Left ventricle myocardium inferior (tissue), 1 donor: ENCODE data around the gene MKNK1. TPM values are rescaled to one million over a fixed set of nuclear protein-coding genes. Genes with fewer than 3 reads are reported as not detected.
A peak's percentile ranks its signal among the peaks of the same experiment; 100 is the strongest.

Experiments
- DNase-seq: peaks from one replicate; pipeline ENCODE4 v3.0.0-alpha.2; 2020
- H3K27ac ChIP-seq: fragments of 200-600 bp; replicated peaks from 2 replicates; pipeline ENCODE4 v1.8.0; 2021
- H3K27me3 ChIP-seq: fragments of 200-600 bp; 2 replicates; pipeline ENCODE4 v1.8.0; 2021; ENCODE audit warnings: low read depth
- H3K36me3 ChIP-seq: fragments of 200-600 bp; 2 replicates; pipeline ENCODE4 v1.8.0; 2021
- H3K4me1 ChIP-seq: fragments of 200-600 bp; 2 replicates; pipeline ENCODE4 v1.8.0; 2021
- H3K4me3 ChIP-seq: fragments of 200-600 bp; 2 replicates; pipeline ENCODE4 v1.8.0; 2021; ENCODE audit warnings: mild to moderate bottlenecking, moderate library complexity
- H3K9me3 ChIP-seq: fragments of 200-600 bp; replicated peaks from 2 replicates; pipeline ENCODE4 v1.8.0; 2021
- intact Hi-C: fragments of 100-400 bp; cut with micrococcal nuclease; formaldehyde crosslinking; loops from one replicate; pipeline ENCODE4 v1.11.0; 2022
- total RNA-seq: library from RNA; stranded (reverse); fragmentation: NEBNext Ultra II Directional; extraction: Animal tissue kit (Norgen Biotek cat#: 25700); gene quantifications from one replicate; pipeline ENCODE4 v1.2.1, GENCODE V29; 2021
- TF ChIP-seq, protein P1 (sequence below): fragments of 200-600 bp; IDR thresholded peaks from 2 replicates; pipeline ENCODE4 v1.8.0; 2021; ENCODE audit warnings: antibody characterized with exemption, mild to moderate bottlenecking, borderline replicate concordance
- donor health status: DM: no; HTN: yes; CAD: no; lungs with severe emphysema.

The MKNK1 gene
- total RNA-seq, 1 donor from 2014 or later: 43.5 TPM

DNA sequence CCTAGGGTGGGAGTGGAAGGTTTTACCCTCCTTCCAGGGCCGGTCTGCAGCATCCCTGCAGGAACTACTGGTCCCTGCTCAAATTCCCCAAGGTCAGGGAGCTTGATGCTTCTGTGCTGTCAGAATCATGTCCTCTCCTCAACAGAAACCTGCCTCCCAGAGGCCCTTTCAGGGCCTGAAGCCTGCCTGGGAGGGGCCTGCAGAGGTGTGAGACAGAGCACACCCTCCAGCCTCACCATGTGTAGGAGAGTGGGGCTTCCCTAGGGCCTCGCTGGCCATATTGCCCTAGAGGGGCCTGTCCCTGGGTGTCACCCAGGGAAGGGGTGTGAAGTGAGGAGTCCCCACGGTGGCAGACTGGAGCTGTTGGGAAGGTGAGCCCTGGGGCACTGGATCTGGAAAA, 73.8 kb downstream of the MKNK1 start:
- no peak overlapping the region for H3K27ac ChIP-seq
- no peaks in the 10 kb centered on the region for H3K36me3 ChIP-seq
- H3K4me1 ChIP-seq: peaks cover 6% of the 10 kb centered on the region
- no peak for DNase-seq
- H3K9me3 ChIP-seq: no peaks in the 10 kb centered on the region
- no peak overlapping the region for H3K4me3 ChIP-seq
- intact Hi-C loops: loop anchor here (10.0 kb wide), 1 partner anchor 194 kb away; no protein-coding TSS in a partner anchor
- TF ChIP-seq, protein P1, sequence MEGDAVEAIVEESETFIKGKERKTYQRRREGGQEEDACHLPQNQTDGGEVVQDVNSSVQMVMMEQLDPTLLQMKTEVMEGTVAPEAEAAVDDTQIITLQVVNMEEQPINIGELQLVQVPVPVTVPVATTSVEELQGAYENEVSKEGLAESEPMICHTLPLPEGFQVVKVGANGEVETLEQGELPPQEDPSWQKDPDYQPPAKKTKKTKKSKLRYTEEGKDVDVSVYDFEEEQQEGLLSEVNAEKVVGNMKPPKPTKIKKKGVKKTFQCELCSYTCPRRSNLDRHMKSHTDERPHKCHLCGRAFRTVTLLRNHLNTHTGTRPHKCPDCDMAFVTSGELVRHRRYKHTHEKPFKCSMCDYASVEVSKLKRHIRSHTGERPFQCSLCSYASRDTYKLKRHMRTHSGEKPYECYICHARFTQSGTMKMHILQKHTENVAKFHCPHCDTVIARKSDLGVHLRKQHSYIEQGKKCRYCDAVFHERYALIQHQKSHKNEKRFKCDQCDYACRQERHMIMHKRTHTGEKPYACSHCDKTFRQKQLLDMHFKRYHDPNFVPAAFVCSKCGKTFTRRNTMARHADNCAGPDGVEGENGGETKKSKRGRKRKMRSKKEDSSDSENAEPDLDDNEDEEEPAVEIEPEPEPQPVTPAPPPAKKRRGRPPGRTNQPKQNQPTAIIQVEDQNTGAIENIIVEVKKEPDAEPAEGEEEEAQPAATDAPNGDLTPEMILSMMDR: no peak
- H3K27me3 ChIP-seq: peaks cover 87% of the 10 kb centered on the region

DNA sequence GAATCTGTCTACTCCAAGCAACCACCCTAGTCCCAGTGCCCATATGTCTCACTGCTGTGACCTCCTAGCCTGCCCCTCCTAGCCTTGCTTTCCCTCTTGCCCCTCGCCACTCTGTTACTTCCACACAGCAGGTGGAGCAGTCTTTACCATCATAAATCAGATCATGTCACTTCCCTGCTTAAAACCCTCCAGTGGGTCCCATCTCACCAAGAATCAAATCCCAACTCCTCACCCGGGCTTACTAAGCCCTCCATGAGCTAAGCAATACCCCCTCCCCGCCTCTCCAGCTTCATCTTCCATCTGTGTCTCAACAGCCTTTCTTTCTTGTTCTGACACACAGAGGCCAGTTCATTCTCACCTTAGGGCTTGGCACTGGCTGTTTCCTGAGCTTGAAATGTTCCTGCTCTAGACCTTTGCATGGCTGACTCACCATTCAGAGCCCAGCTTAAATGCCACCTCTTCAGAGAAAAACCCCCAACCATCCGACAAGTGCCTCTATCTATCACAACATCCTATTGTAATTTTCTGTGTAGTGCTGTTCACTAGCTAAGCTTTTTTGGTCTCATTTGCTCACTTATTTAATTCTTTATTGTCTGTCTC, 74.9 kb downstream of the MKNK1 start:
- no peak for DNase-seq
- TF ChIP-seq, protein P1: no peak
- H3K4me1 ChIP-seq: peaks cover 6% of the 10 kb centered on the region
- intact Hi-C loops: loop anchor here (5.0 kb wide), 1 partner anchor 77 kb away; no protein-coding TSS in a partner anchor
- H3K27ac ChIP-seq: no peak overlapping the region
- no peaks in the 10 kb centered on the region for H3K36me3 ChIP-seq
- H3K4me3 ChIP-seq: no peak overlapping the region
- peaks cover 95% of the 10 kb centered on the region for H3K27me3 ChIP-seq
- H3K9me3 ChIP-seq: no peaks in the 10 kb centered on the region

DNA sequence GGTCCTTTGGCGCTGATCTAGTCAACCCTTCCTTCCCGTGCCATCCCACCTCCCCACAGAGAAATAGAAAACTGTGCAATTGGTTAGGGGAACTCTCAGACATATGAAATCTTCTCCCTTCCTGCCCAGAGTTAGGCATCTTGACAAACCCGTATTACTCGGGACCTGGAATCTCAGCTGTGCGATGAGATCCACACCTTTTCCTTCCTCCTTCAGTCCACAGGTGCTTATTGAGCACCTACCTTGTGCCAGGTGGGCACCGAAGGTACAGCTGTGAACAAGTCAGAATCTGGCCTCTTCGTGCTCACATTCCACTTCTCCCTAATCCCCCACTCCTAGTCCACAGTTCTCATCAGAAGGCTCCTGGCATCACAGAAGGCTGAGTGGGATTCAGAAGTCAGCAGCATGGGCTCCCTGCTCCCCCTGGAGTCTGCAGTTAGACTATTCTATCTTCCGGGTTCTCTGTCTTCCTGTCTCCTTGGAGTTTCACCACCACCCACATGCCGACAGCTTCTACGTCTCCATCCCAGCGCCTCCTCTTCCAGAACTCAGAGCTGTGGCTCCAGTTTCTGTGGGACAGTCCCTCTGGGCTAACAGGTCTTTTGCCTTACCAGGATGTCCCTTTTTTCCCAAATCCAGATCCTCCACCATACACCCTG, 75.6 kb downstream of the MKNK1 start:
- no peak for DNase-seq
- TF ChIP-seq, protein P1: peak; percentile 16
- intact Hi-C loops: loop anchor here (5.0 kb wide), 1 partner anchor 76 kb away; no protein-coding TSS in a partner anchor
- Histone ChIP-seq H3K4me3 (no peak overlapping the region), H3K27me3 (peaks cover 88% of the 10 kb centered on the region), H3K9me3 (no peaks in the 10 kb centered on the region), H3K4me1 (peaks cover 3% of the 10 kb centered on the region), H3K27ac (no peak overlapping the region), H3K36me3 (no peaks in the 10 kb centered on the region)

DNA sequence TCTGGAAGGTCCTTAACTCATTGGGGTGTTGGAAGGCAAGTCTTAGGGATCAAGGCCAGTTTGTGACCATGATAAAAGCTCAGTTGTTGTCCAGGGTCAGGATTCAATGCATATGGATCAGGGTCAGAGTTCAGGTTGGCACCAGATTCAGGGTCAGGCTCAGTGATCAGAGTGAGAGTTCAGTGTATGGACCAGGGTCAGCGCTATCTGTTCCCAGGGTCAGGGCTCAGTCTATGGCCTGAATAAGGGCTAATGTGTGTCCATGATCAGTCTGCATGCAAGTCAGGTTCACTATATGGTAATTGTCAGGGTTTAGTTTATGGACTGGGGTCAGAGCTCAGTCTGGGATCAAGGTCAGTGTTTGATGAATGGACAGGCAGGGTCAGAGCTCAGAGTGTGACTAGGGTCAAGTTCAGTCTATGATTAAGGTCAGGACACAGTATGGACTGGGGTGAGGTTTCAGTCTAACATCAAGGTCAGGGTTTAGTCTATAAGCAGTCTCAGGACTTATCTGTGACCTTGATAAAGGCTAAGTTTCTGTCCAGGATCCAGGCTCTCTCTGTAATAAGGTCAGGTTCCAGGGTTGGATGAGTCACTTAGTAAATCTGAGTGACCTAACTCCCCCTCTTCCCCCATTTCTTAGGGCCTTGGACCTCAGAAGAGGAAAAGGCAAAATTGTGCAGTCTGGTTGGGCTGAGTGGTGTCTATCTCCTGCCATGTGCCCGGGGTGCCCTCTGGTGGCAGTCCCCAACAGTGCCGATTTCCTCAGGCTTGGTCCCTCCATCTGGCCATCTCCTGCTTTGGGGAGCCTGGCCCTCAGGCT, 76.4 kb downstream of the MKNK1 start:
- no peaks in the 10 kb centered on the region for H3K36me3 ChIP-seq
- no peaks in the 10 kb centered on the region for H3K9me3 ChIP-seq
- H3K4me1 ChIP-seq: peaks cover 2% of the 10 kb centered on the region
- no peak overlapping the region for H3K4me3 ChIP-seq
- peak; percentile 81 for DNase-seq
- intact Hi-C loops: loop anchor here (5.0 kb wide), 1 partner anchor 75 kb away; no protein-coding TSS in a partner anchor
- H3K27me3 ChIP-seq: peaks cover 85% of the 10 kb centered on the region
- H3K27ac ChIP-seq: no peak overlapping the region
- TF ChIP-seq, protein P1: peak; percentile 94

DNA sequence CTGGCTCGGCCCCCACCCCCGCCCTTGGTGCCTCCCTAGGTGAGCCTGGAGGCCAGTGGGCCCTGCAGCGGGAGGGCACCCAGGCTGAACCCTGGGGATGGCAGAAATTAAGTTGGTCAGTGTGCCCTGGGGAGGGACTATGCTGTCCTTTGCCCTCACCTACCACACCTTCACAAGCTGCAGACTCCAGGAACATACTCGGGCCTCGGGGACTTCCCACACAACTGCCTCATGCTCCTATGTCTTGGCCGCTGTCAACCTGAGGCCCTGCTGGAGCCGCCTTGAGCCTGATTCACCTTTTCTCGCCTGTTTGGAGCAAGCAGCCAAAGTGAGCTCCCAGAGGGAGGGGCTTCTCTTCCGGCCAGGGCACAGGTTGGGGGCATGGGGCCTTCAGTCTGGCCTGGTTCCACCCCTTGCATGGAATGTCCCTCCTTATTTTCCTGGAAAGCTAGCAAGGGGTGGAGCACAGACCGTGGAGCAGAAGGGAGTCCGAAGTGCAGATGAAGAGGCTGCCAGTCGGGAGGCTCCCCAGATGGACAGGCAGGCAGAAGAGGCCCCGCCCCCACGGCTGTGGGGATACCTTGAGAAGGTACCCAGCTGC, 77.3 kb downstream of the MKNK1 start:
- Histone ChIP-seq H3K27ac (no peak overlapping the region), H3K9me3 (no peaks in the 10 kb centered on the region), H3K36me3 (no peaks in the 10 kb centered on the region), H3K4me3 (no peak overlapping the region), H3K27me3 (peaks cover 83% of the 10 kb centered on the region), H3K4me1 (peaks cover 8% of the 10 kb centered on the region)
- TF ChIP-seq, protein P1: no peak
- intact Hi-C loops: loop anchor here (5.0 kb wide), 1 partner anchor 74 kb away; no protein-coding TSS in a partner anchor
- DNase-seq: no peak
